Measurements from ENCODE around the gene ZNF768.
A peak's percentile ranks its signal among the peaks of the same experiment; 100 is the strongest.

ZNF768 gene

GRCh38 chr16:30519120-30520049, 7.0 kb downstream of the ZNF768 start:
- no peaks in the 10 kb centered on the region for H3K9me3 Mint-ChIP-seq
- no peaks in the 10 kb centered on the region for H3K36me3 Mint-ChIP-seq (ENCODE audit: low read depth)
- H3K4me3 Mint-ChIP-seq = no peak overlapping the region
- H3K4me1 Mint-ChIP-seq = peaks cover 9% of the 10 kb centered on the region
- H3K27ac Mint-ChIP-seq = peak overlapping the region; percentile 47
- peaks cover 26% of the 10 kb centered on the region for H3K27me3 Mint-ChIP-seq (ENCODE audit: low read depth, poor library complexity)
- no peak for DNase-seq
- no peak for TF ChIP-seq CTCF (IDR thresholded peaks at IDR 0.05)

DNA sequence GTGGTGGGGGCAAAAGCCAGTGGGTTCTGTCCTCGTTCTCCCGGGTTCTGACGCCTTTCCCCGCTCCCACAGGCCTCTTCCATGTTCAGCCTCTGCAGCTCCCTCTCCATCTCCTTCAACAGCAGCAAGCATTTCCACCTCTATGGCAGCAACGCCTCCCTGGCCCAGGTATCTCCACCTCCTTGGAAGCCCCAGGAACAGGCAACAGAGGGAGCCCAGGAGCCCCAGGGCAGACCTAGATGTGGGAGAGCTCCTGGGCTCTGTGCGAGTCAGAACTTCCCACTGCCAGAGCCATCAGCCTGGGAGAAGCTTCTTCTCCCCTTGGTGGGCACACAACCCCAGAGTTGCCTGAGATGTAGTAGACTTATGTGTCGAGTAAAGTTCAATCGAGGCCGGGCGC, 7.8 kb downstream of the ZNF768 start:
- Mint-ChIP-seq H3K4me1 (peaks cover 9% of the 10 kb centered on the region), H3K36me3 (ENCODE audit: low read depth) (no peaks in the 10 kb centered on the region), H3K27ac (no peak overlapping the region), H3K27me3 (ENCODE audit: low read depth, poor library complexity) (peaks cover 30% of the 10 kb centered on the region), H3K4me3 (no peak overlapping the region), H3K9me3 (no peaks in the 10 kb centered on the region)
- DNase-seq = no peak
- no peak for TF ChIP-seq CTCF (IDR thresholded peaks at IDR 0.05)

GRCh38 chr16:30515275-30515674, 11.1 kb downstream of the ZNF768 start:
- H3K27me3 Mint-ChIP-seq (ENCODE audit: low read depth, poor library complexity) = peaks cover 35% of the 10 kb centered on the region
- no peak overlapping the region for H3K4me3 Mint-ChIP-seq
- DNase-seq = no peak
- no peaks in the 10 kb centered on the region for H3K4me1 Mint-ChIP-seq
- H3K9me3 Mint-ChIP-seq = no peaks in the 10 kb centered on the region
- no peaks in the 10 kb centered on the region for H3K36me3 Mint-ChIP-seq (ENCODE audit: low read depth)
- peak overlapping the region; percentile 9 for H3K27ac Mint-ChIP-seq
- TF ChIP-seq CTCF (IDR thresholded peaks at IDR 0.05) = no peak

- Mint-ChIP-seq H3K4me1 (no peaks in the 10 kb centered on the region), H3K27me3 (ENCODE audit: low read depth, poor library complexity) (peaks cover 27% of the 10 kb centered on the region), H3K4me3 (no peak overlapping the region), H3K36me3 (ENCODE audit: low read depth) (no peaks in the 10 kb centered on the region), H3K9me3 (no peaks in the 10 kb centered on the region), H3K27ac (no peak overlapping the region)
- DNase-seq = no peak
- no peak for TF ChIP-seq CTCF (IDR thresholded peaks at IDR 0.05)
Observed at GRCh38 chr16:30511509-30511908, 14.9 kb downstream of the ZNF768 start.

GRCh38 chr16:30510376-30510938, 15.9 kb downstream of the ZNF768 start:
- Mint-ChIP-seq H3K36me3 (ENCODE audit: low read depth) (no peaks in the 10 kb centered on the region), H3K9me3 (no peaks in the 10 kb centered on the region), H3K4me1 (no peaks in the 10 kb centered on the region), H3K27ac (no peak overlapping the region), H3K27me3 (ENCODE audit: low read depth, poor library complexity) (peaks cover 27% of the 10 kb centered on the region), H3K4me3 (no peak overlapping the region)
- no peak for DNase-seq
- TF ChIP-seq CTCF (IDR thresholded peaks at IDR 0.05) = no peak

Data from nephron progenitor cell (in vitro differentiated cells).